MG63 (cell line): ENCODE data around the gene AKAP5. TPM values are rescaled to one million over a fixed set of nuclear protein-coding genes. Genes with fewer than 3 reads are reported as not detected.

ENCODE experiments used
- DNase-seq: peaks from one replicate; pipeline ENCODE4 v3.0.0-alpha.2; 2020
- H3K27me3 ChIP-seq: fragments of 250-450 bp; sonication (Bioruptor Pico); 2 replicates; pipeline ENCODE4 v1.5.1; 2020; ENCODE audit warnings: mild to moderate bottlenecking, moderate library complexity
- H3K36me3 ChIP-seq: fragments of 250-450 bp; sonication (Bioruptor Pico); 2 replicates; pipeline ENCODE4 v1.5.1; 2020; ENCODE audit warnings: mild to moderate bottlenecking, moderate library complexity
- H3K4me3 ChIP-seq: fragments of 250-450 bp; sonication (Bioruptor Pico); 2 replicates; pipeline ENCODE4 v1.5.1; 2020; ENCODE audit warnings: mild to moderate bottlenecking, moderate library complexity
- H3K9me3 ChIP-seq: fragments of 250-450 bp; sonication (Bioruptor Pico); 2 replicates; pipeline ENCODE4 v1.5.1; 2020; ENCODE audit warnings: mild to moderate bottlenecking, moderate library complexity
- total RNA-seq: library from RNA; depleted of rRNA; stranded (reverse); fragments of >200 nt; shearing (Covaris generic); gene quantifications from 2 replicates; pipeline ENCODE4 v1.2.3, GENCODE V29; 2014; ENCODE audit warnings: low replicate concordance

The AKAP5 gene
- total RNA-seq, 1 experiment from 2014 or later: 0.10 TPM

DNA sequence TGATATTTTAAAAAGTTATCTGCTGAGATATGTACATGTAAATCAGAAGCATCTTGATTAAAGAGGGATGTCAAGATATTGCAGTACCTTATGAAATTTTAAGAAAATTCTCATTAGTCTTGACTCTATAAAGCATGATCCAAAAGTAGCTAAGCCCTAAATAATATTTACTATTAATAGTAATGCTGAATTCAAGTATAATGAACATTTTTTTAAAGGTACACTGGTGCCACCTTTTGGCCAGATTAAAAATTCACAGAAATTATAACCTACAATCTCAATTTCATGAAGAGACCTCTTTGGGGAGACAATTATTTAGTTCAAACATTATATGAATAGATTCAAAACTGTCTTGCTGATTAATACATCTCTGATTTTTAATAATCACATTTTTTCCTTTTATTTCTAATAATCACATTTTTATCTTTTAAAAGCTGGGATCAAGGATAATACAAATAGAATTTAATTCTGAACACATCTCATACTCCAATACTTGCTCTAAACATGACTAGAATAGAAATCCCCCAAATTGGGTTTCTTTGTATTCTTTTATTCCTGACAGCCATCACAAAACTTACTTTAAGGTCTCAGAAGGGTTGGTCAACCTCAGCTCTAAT lies 13.4 kb downstream of the AKAP5 start:
- Histone ChIP-seq H3K27me3 (no peaks in the 10 kb centered on the region), H3K9me3 (no peaks in the 10 kb centered on the region), H3K36me3 (no peaks in the 10 kb centered on the region), H3K4me3 (no peak overlapping the region)
- no peak for DNase-seq

DNA sequence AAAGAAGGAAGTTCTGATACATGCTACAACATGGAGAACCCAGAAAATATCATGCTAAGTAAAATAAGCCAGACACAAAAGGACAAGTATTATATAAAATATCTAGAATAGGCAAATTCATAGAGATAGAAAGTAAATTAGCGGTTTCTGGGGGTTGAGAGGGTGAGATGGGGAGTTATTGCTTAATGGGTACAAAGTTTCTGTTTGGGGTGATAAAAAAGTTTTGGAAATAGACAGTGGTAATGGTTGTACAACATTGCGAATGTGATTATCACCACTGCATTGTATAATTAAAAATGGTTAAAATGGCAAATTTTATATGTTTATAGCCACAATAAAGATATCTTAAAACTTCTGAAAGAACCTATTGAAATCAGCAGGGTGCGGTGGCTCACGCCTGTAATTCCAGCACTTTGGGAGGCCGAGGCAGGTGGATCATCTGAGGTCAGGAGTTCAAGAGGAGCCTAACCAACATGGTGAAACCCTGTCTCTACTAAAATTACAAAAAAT lies 23.3 kb downstream of the AKAP5 start:
- peaks cover 9% of the 10 kb centered on the region for H3K36me3 ChIP-seq
- H3K9me3 ChIP-seq: no peaks in the 10 kb centered on the region
- no peaks in the 10 kb centered on the region for H3K27me3 ChIP-seq
- H3K4me3 ChIP-seq: no peak overlapping the region
- DNase-seq: no peak

DNA sequence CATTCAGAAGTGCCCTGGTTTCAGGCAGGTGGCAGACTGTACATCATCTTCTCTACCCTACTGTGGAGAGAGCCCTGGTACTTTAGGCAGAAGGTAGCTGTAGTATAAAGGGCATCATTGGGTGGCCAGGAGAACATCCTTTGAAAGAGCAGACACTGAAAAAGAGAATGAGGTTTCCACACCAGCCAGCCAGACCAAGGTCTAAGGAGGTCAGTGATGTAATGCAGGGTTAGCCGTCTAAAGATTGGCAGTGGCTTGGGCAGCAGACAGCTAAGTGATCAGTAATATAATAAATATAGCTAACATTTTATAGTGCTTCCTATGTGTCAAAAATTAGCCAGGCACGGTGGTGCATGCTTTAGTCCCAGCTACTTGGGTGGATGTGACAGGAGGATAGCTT lies 26.3 kb downstream of the AKAP5 start:
- H3K4me3 ChIP-seq: no peak overlapping the region
- H3K36me3 ChIP-seq: peaks cover 6% of the 10 kb centered on the region
- DNase-seq: no peak
- H3K9me3 ChIP-seq: no peaks in the 10 kb centered on the region
- no peaks in the 10 kb centered on the region for H3K27me3 ChIP-seq

DNA sequence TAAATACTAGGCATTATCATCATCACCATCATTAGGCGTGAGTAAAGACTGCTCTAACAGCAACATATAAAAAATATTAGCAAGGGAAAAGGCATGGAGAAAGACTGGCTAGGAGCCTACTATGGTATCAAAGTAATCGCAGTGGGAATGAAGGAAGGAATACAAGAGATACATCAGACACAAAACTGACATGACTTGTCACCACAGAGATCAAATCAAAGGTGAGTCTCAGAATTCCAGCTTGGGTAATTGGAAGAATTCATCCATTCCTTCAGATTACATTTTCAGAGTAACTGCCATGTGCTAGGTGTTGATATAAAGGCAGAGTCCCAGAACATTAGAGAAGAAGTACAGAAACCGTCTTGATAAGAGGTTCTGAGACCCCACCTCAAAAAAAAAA lies 28.2 kb downstream of the AKAP5 start:
- no peak overlapping the region for H3K4me3 ChIP-seq
- DNase-seq: no peak
- no peaks in the 10 kb centered on the region for H3K27me3 ChIP-seq

DNA sequence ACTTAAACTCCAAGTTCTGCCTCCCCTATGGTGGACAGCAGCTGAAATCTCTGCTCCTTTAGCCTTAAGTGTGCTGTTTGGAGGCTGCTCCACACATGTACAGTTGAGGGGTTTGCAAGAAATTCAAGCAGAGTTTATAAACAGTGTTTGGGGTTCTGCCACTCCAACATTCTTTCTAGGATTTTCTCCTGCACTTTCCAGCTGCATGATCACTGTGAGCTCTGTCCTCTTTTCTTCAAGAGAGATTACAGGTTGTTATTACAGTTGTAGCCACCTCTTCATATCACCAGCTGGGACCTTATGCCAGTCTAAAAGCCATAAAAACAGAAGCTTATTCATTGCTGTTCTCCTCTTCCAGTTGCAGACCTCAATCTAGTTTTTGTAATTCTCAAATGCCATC lies 30.0 kb downstream of the AKAP5 start:
- Histone ChIP-seq H3K27me3 (no peaks in the 10 kb centered on the region), H3K9me3 (no peaks in the 10 kb centered on the region), H3K36me3 (no peaks in the 10 kb centered on the region; the same call in 1 of the 2 replicates), H3K4me3 (no peak overlapping the region)
- no peak for DNase-seq

More for the DNA sequence above, 28.2 kb downstream of the AKAP5 start:
- Histone ChIP-seq H3K36me3 (no peaks in the 10 kb centered on the region; the same call in 1 of the 2 replicates), H3K9me3 (no peaks in the 10 kb centered on the region)

DNA sequence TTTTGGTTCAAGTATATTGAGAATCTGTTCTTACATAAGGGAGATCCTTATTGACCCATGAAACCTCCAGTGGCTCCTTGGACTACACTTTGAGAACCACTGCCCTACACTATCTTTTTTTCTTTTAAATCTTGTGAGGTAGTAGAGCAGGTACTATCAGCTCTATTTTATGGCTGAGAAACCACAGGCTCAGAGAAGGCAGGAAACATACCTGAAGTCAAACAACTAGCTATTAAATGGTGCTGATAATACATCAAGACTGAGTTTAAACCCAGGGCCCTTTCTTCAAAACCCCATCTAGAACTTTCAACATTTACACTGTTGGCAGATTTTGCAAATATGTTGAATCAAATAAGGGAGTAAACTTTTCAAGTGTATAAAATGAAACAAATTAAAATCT lies 31.5 kb downstream of the AKAP5 start:
- Histone ChIP-seq H3K36me3 (no peaks in the 10 kb centered on the region; the same call in 1 of the 2 replicates), H3K27me3 (no peaks in the 10 kb centered on the region), H3K9me3 (no peaks in the 10 kb centered on the region), H3K4me3 (no peak overlapping the region)
- DNase-seq: no peak

DNA sequence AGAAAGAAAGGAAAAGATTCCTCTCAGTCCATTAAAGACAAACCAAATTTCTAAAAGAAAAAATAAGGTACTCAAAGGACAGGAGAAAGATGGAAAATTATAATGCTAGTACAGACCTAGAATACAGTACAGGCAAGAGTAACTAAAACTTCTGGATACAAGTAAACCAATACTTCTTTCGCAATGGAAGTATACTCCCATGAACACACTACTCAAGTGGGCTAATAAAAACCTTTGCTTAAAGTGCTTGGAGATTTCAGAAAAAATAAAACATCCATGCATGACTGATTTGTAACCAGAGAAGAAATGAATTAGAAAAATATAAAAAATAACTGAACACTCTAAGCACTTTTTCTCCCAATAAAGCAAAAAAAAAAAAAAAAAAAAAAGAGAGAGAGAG lies 34.8 kb downstream of the AKAP5 start:
- no peak for DNase-seq
- no peak overlapping the region for H3K4me3 ChIP-seq
- H3K36me3 ChIP-seq: no peaks in the 10 kb centered on the region; the same call in 1 of the 2 replicates
- no peaks in the 10 kb centered on the region for H3K27me3 ChIP-seq
- H3K9me3 ChIP-seq: no peaks in the 10 kb centered on the region

DNA sequence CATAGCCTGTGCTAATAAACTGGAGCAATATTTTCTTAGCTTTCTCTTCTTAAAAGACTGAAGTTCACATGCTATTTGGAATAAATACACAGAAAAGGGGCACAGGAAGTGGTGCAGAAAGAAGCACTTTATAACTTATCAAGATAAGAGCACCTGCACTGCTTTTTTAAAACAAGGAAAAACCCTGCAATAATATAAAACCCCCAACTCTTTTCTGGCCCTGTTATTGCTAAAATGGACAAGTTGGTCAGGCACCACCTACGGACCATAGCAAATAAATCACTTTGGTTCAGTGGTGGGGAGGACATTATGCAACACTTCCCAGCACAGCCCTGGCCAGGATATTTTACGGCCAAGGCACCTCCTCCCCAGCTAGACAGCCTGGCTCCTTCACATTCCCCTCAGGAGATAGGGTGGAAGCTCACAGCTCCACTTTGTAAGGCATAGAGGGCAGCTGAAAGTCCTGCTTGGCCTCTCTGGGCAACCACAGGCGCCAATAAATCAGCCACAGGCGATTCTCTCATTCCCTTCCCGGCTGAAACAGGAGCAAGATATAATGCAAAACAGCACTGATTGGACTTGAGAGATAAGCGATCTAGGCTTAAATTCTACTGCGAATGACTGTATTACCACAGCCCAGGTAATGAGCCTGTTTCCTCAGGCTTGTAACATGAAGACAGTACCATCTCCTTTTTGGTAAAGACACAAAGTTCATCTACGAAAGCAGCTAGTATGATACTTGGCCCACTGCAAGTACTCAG lies 36.3 kb downstream of the AKAP5 start:
- peak overlapping the region; percentile 78 for H3K4me3 ChIP-seq
- H3K9me3 ChIP-seq: no peaks in the 10 kb centered on the region
- H3K36me3 ChIP-seq: no peaks in the 10 kb centered on the region; the same call in 1 of the 2 replicates
- DNase-seq: peak; percentile 63
- H3K27me3 ChIP-seq: no peaks in the 10 kb centered on the region

DNA sequence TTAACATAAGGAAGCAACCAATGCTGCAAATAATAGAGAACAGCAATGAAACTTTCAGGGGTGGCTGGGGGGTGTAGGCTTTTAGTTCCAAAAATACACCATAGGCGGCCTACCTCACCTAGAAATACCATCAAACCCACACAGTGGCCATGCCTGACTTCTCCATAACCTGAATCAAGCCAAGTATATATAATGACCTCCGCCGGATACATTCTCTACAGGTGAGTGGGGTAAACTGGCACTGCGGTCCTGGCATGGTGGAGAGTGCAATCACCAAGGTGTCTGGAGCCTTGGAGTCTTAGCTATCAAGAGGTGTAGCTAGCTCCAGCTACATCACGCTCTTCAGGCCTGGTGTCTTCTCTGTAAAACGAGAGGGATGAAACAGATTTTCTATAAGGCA lies 37.2 kb downstream of the AKAP5 start:
- Histone ChIP-seq H3K36me3 (no peaks in the 10 kb centered on the region; the same call in 1 of the 2 replicates), H3K9me3 (no peaks in the 10 kb centered on the region), H3K4me3 (peak overlapping the region; percentile 78), H3K27me3 (no peaks in the 10 kb centered on the region)
- DNase-seq: no peak

DNA sequence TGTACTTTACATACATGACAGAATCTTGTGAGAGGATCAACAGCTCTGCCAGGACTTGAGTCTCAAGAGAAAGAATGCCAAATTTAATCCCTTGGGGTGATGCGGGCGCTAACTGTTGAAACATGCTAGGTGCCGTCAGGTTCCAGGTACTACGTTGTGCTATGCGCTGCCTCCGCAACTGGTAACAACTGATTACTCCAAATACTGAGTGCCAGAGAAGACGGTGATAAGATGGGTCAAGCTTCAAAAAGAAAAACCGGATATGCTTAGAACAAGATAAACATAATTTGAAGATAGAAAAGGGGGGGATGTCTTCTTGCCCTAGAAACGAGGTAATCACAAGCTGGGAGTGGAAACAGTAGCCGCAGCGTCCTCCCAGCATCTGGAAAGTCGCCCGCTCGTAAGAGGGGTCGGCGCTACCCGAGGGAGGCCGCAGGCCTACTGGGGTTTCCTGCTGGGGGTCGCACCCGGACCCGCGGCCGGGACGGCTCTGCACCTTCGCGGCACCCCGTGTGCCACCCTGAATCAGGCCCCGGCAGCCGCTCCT lies 37.7 kb downstream of the AKAP5 start:
- no peaks in the 10 kb centered on the region; the same call in 1 of the 2 replicates for H3K36me3 ChIP-seq
- no peaks in the 10 kb centered on the region for H3K9me3 ChIP-seq
- H3K27me3 ChIP-seq: no peaks in the 10 kb centered on the region
- no peak for DNase-seq
- H3K4me3 ChIP-seq: peak overlapping the region; percentile 78

DNA sequence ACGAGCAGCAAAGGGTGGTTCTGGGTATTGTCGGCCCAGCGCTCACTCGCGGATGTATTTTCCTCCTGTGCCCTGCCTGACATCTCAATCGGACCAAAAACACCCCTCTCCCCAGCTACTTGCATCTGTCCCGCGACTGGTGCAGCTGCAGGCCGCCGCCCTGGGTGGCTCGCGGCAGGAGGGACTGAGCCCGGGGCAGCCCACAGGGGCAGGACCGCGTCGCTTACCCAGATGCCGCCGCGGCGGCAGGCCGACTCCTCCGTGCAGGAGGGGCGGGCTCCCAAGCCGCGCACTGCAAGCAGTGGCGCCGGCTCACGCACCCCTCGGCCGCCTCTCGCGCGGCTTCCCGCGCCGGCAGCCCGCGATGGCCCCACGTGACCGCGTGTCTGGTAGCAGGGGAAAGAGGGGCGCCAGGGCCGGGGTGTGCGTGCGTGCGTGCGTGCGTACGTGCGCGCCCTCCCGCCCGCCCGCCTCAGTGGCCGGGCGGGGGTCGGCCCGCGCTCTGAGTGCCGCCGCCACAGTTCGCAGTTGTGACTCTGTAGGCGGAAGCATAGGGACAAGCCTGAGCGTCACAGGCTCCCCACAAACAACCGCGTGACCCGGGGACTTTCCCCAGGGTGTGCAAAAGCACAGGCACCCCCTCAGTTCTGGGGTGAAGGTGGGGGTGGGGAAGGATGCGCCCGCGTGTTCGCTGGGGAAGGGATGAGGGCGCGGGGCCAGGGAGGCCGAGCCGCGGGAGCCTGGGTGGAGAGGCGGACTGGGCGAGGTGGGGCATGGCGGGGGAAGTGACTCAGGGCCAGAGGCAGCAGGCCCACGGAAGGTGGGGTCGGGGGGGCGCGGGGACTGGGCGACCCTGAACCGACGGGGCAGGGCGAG lies 38.4 kb downstream of the AKAP5 start, which contains the start of gene ZBTB25:
ZBTB25 (minus strand) TSS at position 405 of the 876 bp plus-strand sequence. CDS start 13,305 bp downstream, outside the sequence.
- peak within 1 kb of the TSS; percentile 78 for H3K4me3 ChIP-seq
- no peaks in the 10 kb centered on the region for H3K27me3 ChIP-seq
- DNase-seq: peak; percentile 95
- H3K36me3 ChIP-seq: no peaks in the 10 kb centered on the region; the same call in 1 of the 2 replicates
- no peaks in the 10 kb centered on the region for H3K9me3 ChIP-seq

DNA sequence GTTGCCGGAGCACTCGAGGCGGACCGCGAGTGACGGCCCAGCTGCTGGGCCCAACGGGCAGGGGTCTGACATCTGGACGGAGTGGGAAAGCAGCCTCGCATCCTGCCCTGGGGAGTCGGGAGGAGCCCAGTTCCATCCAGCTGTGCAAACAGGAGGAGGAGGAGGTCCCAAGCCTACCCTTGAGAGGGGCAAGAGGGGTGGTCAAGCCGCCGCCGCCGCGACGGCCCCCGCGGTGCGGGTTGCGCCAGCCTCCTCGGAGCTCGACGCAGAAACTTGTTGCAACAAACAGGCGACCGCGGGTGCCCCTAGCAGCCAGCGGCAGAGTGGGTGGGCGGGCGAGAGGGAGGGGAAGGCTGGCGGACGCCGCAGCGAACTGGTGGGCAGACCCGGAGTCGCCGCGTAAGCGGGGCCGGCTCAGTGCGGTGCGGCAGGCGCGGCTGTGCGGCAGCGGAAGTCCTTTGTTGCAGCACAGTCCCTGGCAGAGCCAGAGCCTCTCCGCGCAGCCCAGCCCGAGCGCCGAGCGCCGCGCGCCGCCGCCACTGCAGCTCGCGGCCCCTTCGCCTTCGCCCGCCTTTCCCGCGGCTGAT lies 39.1 kb downstream of the AKAP5 start, which contains the start of gene ZBTB1:
ZBTB1 (plus strand) TSS at position 461 of the 587 bp plus-strand sequence. CDS start 16,735 bp downstream, outside the sequence.
- DNase-seq: peak; percentile 88
- H3K36me3 ChIP-seq: no peaks in the 10 kb centered on the region; the same call in 1 of the 2 replicates
- no peaks in the 10 kb centered on the region for H3K9me3 ChIP-seq
- peak within 1 kb of the TSS; percentile 78 for H3K4me3 ChIP-seq
- H3K27me3 ChIP-seq: no peaks in the 10 kb centered on the region

DNA sequence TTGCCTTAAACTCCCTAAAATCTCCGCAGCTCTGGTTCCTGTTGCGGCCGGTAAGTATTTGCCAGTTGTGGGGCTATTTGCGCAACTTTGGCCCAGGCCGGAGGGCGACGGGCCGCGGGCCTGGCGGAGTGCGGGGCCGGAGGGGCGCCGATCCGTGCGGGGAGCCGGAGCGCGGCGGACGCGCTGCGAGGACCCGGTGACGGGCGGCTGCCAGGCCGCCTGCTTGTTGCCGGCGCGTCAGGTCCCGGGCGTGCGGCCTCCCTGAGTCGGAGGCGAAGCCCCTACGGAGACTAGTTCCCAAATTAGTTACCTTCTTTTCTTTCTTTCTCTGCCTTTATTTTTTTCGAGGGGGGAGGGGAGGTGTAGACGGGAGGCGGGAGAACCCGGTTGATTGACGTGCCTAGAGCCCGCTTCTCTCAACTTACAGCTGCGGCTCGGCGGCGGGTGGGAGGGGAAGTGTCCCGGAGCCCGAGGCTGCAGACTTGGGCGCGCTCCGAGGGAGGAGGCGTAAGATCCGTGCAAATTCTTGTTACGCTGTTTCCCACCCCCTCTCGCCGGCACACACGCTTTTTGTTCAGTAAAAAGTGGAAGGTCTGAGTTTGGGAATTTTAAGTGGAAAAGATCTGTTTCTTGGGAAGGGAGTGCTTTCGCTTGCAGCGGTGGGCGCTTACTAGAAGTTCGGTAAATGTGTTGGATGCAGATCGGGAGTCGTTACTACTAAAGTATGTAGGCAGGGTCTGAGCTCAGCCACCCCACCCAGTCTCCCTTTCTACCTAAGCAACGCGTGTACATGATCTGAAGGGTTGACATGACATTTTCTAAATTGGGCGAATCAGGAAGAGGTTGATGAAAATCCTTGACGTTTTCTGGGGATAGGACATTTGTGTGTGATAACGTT lies 39.8 kb downstream of the AKAP5 start:
- peak overlapping the region; percentile 78 for H3K4me3 ChIP-seq
- no peaks in the 10 kb centered on the region for H3K27me3 ChIP-seq
- peak; percentile 82 for DNase-seq
- H3K9me3 ChIP-seq: no peaks in the 10 kb centered on the region
- H3K36me3 ChIP-seq: no peaks in the 10 kb centered on the region; the same call in 1 of the 2 replicates

DNA sequence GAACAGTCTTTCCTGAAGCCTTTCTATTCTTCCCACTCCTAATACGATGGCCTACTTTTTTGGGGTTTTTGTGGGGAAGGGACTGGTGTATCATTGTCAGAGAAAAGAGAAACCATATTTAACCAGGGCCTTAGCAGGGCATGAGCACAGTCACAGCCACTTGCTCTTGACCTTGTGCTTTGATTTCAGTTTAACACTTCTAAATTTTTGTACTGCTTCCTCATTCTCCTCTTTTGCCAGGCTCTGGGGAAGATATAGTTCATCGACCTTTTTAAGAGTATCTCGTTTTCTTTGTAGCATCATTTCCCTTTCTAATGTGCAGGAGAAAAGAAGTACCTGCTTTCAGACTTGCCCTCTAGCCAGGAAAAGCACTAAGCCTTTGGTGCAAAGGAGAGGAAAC lies 41.4 kb downstream of the AKAP5 start:
- Histone ChIP-seq H3K9me3 (no peaks in the 10 kb centered on the region), H3K27me3 (no peaks in the 10 kb centered on the region), H3K4me3 (peak overlapping the region; percentile 78), H3K36me3 (peaks cover 4% of the 10 kb centered on the region)
- DNase-seq: no peak
